ENCODE data around the gene PSKH1. TPM values are rescaled to one million over a fixed set of nuclear protein-coding genes. Genes with fewer than 3 reads are reported as not detected.

The PSKH1 gene
- total RNA-seq, 2 donors from 2014 or later: 32.1 to 37.4 TPM

DNA sequence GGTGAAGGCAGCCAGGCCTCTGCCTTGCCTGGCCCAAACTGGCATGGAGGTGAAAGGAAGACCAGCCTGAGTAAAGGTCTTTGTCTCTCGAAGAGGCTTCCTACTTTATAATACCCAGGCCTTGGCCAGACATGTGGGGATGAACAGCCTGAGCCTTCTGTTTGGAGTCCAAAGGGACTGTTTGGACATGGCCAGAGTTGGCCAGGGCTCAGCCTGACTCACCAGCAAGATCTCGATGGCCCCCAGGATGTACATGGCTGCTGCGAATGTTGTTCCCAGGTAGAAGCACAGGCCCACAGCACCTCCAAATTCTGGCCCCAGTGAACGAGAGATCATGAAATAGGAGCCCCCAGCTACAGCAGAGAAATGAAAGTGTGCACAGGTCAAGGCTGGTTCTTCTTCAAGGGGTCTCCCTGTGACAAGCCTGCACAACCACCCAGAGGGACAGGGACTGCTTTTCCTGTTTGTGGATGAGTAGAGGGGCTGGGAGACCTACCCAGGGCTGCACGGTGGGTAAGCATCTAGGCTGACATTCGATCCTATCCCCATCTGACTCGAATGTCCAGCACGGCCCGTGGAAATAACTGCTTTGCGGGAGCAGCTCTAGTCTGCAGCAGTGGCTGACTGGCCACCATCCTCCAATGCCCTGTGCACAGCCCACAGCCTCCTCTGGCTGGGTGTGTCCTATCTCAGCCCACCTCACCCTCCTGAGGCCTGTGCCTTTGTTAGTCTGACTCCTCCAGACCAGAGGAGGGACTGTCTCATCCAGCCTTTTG lies 61.6 kb downstream of the PSKH1 start:
- Histone ChIP-seq H3K27ac (ENCODE audit: low read depth, low read length) (no peak overlapping the region), H3K36me3 (ENCODE audit: control insufficient read depth, insufficient read depth, low read length) (peaks cover 46% of the 10 kb centered on the region), H3K27me3 (ENCODE audit: control insufficient read depth, insufficient read depth, low read length, poor library complexity, severe bottlenecking) (no peaks in the 10 kb centered on the region), H3K4me1 (ENCODE audit: control insufficient read depth, insufficient read depth, low read length) (no peaks in the 10 kb centered on the region), H3K9ac (ENCODE audit: extremely low read depth, low read length, poor library complexity, severe bottlenecking) (no peak overlapping the region), H3K9me3 (ENCODE audit: control insufficient read depth, low read length) (no peaks in the 10 kb centered on the region), H3K4me3 (ENCODE audit: low read length) (no peak overlapping the region)
- DNase-seq: no peak
- no peak overlapping the region for H3K4me3 Mint-ChIP-seq
- TF ChIP-seq, protein P1, sequence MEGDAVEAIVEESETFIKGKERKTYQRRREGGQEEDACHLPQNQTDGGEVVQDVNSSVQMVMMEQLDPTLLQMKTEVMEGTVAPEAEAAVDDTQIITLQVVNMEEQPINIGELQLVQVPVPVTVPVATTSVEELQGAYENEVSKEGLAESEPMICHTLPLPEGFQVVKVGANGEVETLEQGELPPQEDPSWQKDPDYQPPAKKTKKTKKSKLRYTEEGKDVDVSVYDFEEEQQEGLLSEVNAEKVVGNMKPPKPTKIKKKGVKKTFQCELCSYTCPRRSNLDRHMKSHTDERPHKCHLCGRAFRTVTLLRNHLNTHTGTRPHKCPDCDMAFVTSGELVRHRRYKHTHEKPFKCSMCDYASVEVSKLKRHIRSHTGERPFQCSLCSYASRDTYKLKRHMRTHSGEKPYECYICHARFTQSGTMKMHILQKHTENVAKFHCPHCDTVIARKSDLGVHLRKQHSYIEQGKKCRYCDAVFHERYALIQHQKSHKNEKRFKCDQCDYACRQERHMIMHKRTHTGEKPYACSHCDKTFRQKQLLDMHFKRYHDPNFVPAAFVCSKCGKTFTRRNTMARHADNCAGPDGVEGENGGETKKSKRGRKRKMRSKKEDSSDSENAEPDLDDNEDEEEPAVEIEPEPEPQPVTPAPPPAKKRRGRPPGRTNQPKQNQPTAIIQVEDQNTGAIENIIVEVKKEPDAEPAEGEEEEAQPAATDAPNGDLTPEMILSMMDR (conservative IDR thresholded peaks at IDR 0.05): no peak
- no peaks in the 10 kb centered on the region for H3K27me3 Mint-ChIP-seq (ENCODE audit: insufficient read depth)
- H3K9me3 Mint-ChIP-seq: no peaks in the 10 kb centered on the region
- H3K27ac Mint-ChIP-seq: no peak overlapping the region
- H3K36me3 Mint-ChIP-seq (ENCODE audit: low read depth): peaks cover 41% of the 10 kb centered on the region
- 93 to 95% methylated on average over 10 of the region's 10 CpGs for WGBS, 2 experiments (ENCODE audit: insufficient coverage in 1 of 2, insufficient read length in 1 of 2)
- no peaks in the 10 kb centered on the region for H3K4me1 Mint-ChIP-seq

DNA sequence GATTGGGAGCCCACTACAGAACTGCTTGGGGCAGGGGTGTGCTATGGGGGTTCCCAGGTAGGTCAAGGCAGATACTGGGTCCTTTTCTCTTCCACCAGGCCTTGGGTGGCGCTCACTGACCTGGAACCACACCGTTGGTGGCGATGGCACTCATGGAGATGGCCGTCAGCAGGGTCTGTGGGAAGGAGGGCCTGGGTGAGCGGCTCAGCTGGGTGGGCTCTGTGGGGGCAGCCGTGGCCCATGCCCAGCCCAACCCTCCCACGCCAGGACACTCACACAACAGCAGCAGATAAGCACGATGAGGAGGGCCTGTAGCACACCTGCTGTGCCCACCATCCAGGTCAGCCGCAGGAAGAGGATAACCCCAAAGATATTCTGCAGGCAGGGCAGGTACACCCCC lies 64.6 kb downstream of the PSKH1 start:
- H3K27me3 ChIP-seq (ENCODE audit: control insufficient read depth, insufficient read depth, low read length, poor library complexity, severe bottlenecking): no peaks in the 10 kb centered on the region
- no peak overlapping the region for H3K27ac ChIP-seq (ENCODE audit: low read depth, low read length)
- H3K4me1 ChIP-seq (ENCODE audit: control insufficient read depth, insufficient read depth, low read length): no peaks in the 10 kb centered on the region
- no peak overlapping the region for H3K9ac ChIP-seq (ENCODE audit: extremely low read depth, low read length, poor library complexity, severe bottlenecking)
- H3K36me3 ChIP-seq (ENCODE audit: control insufficient read depth, insufficient read depth, low read length): peaks cover 71% of the 10 kb centered on the region
- 95 to 98% methylated on average over 9 of the region's 9 CpGs for WGBS, 2 experiments (ENCODE audit: insufficient coverage in 1 of 2, insufficient read length in 1 of 2)
- no peak for DNase-seq
- H3K36me3 Mint-ChIP-seq (ENCODE audit: low read depth): peaks cover 50% of the 10 kb centered on the region
- H3K4me3 ChIP-seq (ENCODE audit: low read length): no peak overlapping the region
- H3K9me3 ChIP-seq (ENCODE audit: control insufficient read depth, low read length): no peaks in the 10 kb centered on the region
- TF ChIP-seq, protein P1 (conservative IDR thresholded peaks at IDR 0.05): no peak
- no peak overlapping the region for H3K27ac Mint-ChIP-seq
- no peak overlapping the region for H3K4me3 Mint-ChIP-seq
- H3K9me3 Mint-ChIP-seq: no peaks in the 10 kb centered on the region
- no peaks in the 10 kb centered on the region for H3K4me1 Mint-ChIP-seq
- H3K27me3 Mint-ChIP-seq (ENCODE audit: insufficient read depth): no peaks in the 10 kb centered on the region

DNA sequence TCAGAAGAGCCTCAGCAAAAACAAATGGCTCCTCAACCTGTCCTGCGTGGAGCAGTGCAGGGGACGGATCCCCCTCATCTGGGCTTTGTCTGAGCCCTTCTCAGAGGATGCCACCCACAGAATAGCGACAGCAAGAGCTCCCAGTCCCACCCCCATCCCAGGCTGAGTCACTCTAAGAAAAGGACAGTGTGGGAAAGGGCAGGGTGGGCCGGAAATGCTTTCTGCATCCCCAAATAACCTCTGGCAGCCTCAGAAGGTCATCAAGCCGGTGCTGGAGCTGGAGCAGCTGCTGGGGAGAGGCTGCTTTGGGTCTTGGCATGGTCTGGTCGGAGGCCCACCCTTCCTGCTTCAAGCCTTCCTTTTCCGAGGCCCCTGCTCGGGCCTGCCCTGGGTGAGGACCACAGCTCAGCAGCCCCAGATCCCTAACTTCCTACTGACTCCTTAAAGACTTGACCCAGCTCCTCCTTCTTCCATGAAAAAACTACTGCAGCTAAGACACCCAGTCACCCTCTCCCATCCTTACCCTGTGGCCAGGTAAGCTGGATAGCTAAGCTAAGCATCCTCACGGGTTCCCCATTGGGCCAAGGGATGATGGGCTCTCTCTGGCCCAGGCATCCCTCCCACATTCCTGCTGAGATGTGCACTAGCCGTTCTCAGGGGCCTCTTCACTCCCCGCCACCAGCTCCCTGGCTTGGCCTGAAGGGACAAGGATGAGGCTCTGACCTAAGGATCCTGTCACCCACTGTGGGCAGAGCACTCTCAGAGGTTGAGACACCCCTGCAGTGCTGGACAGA lies 66.7 kb downstream of the PSKH1 start:
- H3K4me1 Mint-ChIP-seq: peaks cover under 1% of the 10 kb centered on the region
- TF ChIP-seq, protein P1 (conservative IDR thresholded peaks at IDR 0.05): no peak

More for the DNA sequence above, 66.7 kb downstream of the PSKH1 start:
- Mint-ChIP-seq H3K27me3 (ENCODE audit: insufficient read depth) (no peaks in the 10 kb centered on the region), H3K27ac (no peak overlapping the region), H3K4me3 (no peak overlapping the region), H3K36me3 (ENCODE audit: low read depth) (peaks cover 47% of the 10 kb centered on the region), H3K9me3 (no peaks in the 10 kb centered on the region)
- DNase-seq: no peak
- Histone ChIP-seq H3K27me3 (ENCODE audit: control insufficient read depth, insufficient read depth, low read length, poor library complexity, severe bottlenecking) (no peaks in the 10 kb centered on the region), H3K27ac (ENCODE audit: low read depth, low read length) (no peak overlapping the region), H3K36me3 (ENCODE audit: control insufficient read depth, insufficient read depth, low read length) (peaks cover 69% of the 10 kb centered on the region), H3K4me1 (ENCODE audit: control insufficient read depth, insufficient read depth, low read length) (peaks cover 3% of the 10 kb centered on the region), H3K9ac (ENCODE audit: extremely low read depth, low read length, poor library complexity, severe bottlenecking) (no peak overlapping the region), H3K9me3 (ENCODE audit: control insufficient read depth, low read length) (no peaks in the 10 kb centered on the region), H3K4me3 (ENCODE audit: low read length) (no peak overlapping the region)
- 88 to 95% methylated on average over 7 to 11 of the region's 11 CpGs for WGBS, 2 experiments (ENCODE audit: insufficient coverage in 1 of 2, insufficient read length in 1 of 2)
